DOHH2 (cell line): Measurements from ENCODE around the gene MFGE8.

ENCODE experiments used
- CTCF ChIP-seq: fragments of 200-600 bp; sonication (generic); IDR thresholded peaks from one replicate; pipeline ENCODE4 v1.5.1; 2014; ENCODE audit warnings: antibody characterized with exemption, mild to moderate bottlenecking, low read depth, low read length; ENCODE audit not compliant: poor library complexity, severe bottlenecking
- EZH2phosphoT487 ChIP-seq: fragments of 200-600 bp; sonication (generic); IDR thresholded peaks from 2 replicates; pipeline ENCODE4 v1.6.1; 2017; ENCODE audit warnings: borderline replicate concordance, mild to moderate bottlenecking, antibody characterized with exemption, low read length, moderate library complexity, mixed read lengths

DNA sequence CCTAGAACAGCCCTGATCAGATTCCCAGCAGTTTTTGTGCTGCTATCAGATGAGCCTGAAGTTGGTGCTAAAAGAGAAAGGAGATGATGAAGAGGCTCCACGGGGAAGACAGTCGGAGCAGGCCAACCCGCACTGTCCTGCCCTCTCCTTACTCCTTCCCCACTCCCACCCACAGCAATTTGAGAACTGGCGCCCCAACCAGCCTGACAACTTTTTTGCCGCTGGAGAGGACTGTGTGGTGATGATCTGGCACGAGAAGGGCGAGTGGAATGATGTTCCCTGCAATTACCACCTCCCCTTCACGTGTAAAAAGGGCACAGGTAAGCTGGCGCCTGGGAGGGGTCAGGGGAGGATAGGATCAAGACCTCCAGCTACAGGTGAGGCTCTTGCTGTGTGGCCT is 40.5 kb downstream of the MFGE8 start:
- TF ChIP-seq CTCF (no peak), EZH2phosphoT487 (no peak)
